Spleen (tissue), 11 donors: ENCODE data around the gene GCFC2. TPM values are rescaled to one million over a fixed set of nuclear protein-coding genes. Genes with fewer than 3 reads are reported as not detected.

Experiments used
- DNase-seq: peaks from one replicate; pipeline ENCODE4 v3.0.0-alpha.2; 2020
- H3K27ac ChIP-seq, 8 donors: fragments of 200-600 bp; sonication (generic) in 7 of 8; 1 replicate in 4 of 8; 2 replicates in 4 of 8; pipeline versions ENCODE4 v1.5.0 to v1.8.0; 2016 to 2021; ENCODE audit warnings: inconsistent platforms in 4 of 8, mild to moderate bottlenecking in 4 of 8, moderate library complexity in 1 of 8
- H3K27me3 ChIP-seq, 7 donors: fragments of 200-600 bp; sonication (generic) in 6 of 7; replicated peaks in 1 of 7; 1 replicate in 4 of 7; 2 replicates in 3 of 7; pipeline versions ENCODE4 v1.5.0 to v1.8.0; 2016 to 2021; ENCODE audit warnings: inconsistent platforms in 3 of 7, mild to moderate bottlenecking in 1 of 7
- H3K36me3 ChIP-seq, 6 donors: fragments of 200-600 bp; sonication (generic) in 5 of 6; 1 replicate in 4 of 6; 2 replicates in 2 of 6; pipeline versions ENCODE4 v1.5.0 to v1.8.0; 2016 to 2021; ENCODE audit warnings: inconsistent platforms in 2 of 6
- H3K4me1 ChIP-seq, 6 donors: fragments of 200-600 bp; sonication (generic) in 5 of 6; 1 replicate in 3 of 6; 2 replicates in 3 of 6; pipeline versions ENCODE4 v1.5.0 to v1.8.0; 2016 to 2021; ENCODE audit warnings: inconsistent platforms in 3 of 6
- H3K4me3 ChIP-seq, 8 donors: fragments of 200-600 bp; sonication (generic) in 7 of 8; 1 replicate in 4 of 8; 2 replicates in 4 of 8; pipeline versions ENCODE4 v1.5.0 to v1.8.0; 2016 to 2021; ENCODE audit warnings: inconsistent platforms in 4 of 8, mild to moderate bottlenecking in 4 of 8, moderate library complexity in 2 of 8
- H3K9me3 ChIP-seq, 8 donors: fragments of 200-600 bp; sonication (generic) in 7 of 8; 1 replicate in 4 of 8; 2 replicates in 4 of 8; pipeline versions ENCODE4 v1.5.0 to v1.8.0; 2016 to 2021; ENCODE audit warnings: inconsistent platforms in 4 of 8
- POLR2A ChIP-seq, 3 donors: fragments of 450-650 bp; IDR thresholded peaks; one replicate each; pipeline ENCODE4 v1.5.1; 2017; ENCODE audit warnings: antibody characterized with exemption in 3 of 3, mild to moderate bottlenecking in 1 of 3
- POLR2AphosphoS5 ChIP-seq, 3 donors: sonication (generic); formaldehyde crosslinking; IDR thresholded peaks; one replicate each; pipeline ENCODE4 v1.5.1; 2017; ENCODE audit warnings: antibody characterized with exemption in 3 of 3
- WGBS, 5 donors: extraction: QIAGEN DNeasy Blood & Tissue Kit in 3 of 5; methylation state at CpG; one replicate each; pipeline versions ENCODE4 v1.1.5 to v1.1.7; 2013 to 2018; 5-methylcytosine and 5-hydroxymethylcytosine counted together
- intact Hi-C: fragments of 100-400 bp; cut with DNase I; formaldehyde crosslinking; loops from one replicate; pipeline ENCODE4 v1.15.0; 2023; ENCODE audit warnings: low total_unique reads
- polyA plus RNA-seq, 3 donors: library from polyadenylated mRNA; stranded (reverse); fragments of 200-250 nt; gene quantifications; one replicate each; pipeline ENCODE4 v1.2.1, GENCODE V29; 2013
- total RNA-seq, 7 donors: library from RNA; depleted of rRNA in 3 of 7; stranded (reverse); fragments of >200 nt in 3 of 7; fragmentation: NEBNext Ultra II Directional in 4 of 7; extraction: Animal tissue kit (Norgen Biotek cat#: 25700) in 4 of 7; gene quantifications; one replicate each; pipeline versions ENCODE4 v1.1.0 to v1.2.1, GENCODE V29; 2016 to 2021
- TF ChIP-seq, protein P1 (sequence below), 11 experiments: fragments of 200-600 bp in 7 of 11; fragments of 450-650 bp in 4 of 11; sonication (generic) in 4 of 11; IDR thresholded peaks in 8 of 11; conservative IDR thresholded peaks in 3 of 11; 1 replicate in 7 of 11; 2 replicates in 4 of 11; pipeline versions ENCODE4 v1.4.0 to v1.8.0; 2016 to 2021; ENCODE audit warnings: antibody characterized with exemption in 11 of 11, inconsistent platforms in 4 of 11, mild to moderate bottlenecking in 1 of 11
- donor health status: healthy with polysubstance abuse.
- donor health status: DM: no; HTN: no; CAD: no; lungs with moderate emphysema.
- donor health status: DM: no; HTN: no; CAD: no.
- donor health status: Bipolar disorder and iron deficiency.
- donor health status: healthy.
- donor health status: DM: no; HTN: no; CAD: no.
- donor health status: DM: yes; HTN: yes; CAD: no.

GCFC2 gene
- total and polyA plus RNA-seq, 10 donors, result 13.1 to 27.7 (median 20.5) TPM

DNA sequence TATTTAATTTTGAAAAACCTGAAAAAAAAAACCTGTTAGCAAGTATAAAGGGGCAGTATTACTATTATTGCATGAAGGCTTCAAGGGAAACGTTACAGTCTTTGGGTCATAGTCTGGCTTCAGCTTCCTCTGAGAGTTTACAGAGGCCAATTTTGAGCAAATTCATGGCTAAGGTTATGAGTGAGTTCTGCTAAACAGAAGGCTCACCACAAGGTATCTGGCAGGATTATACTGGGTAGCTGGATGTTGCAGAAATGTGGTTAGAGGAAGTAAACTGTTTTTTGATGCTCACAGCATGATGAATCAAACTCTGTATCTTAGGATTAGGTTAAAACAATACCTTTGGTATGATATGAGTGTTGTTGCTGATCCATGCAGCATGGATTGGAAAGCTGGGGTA lies 54.9 kb downstream of the GCFC2 start:
- 37 to 77% (median 70%) methylated on average over 1 of the region's 1 CpG for WGBS, 5 donors
- Histone ChIP-seq H3K27ac (no peak overlapping the region), H3K4me1 (no peaks in the 10 kb centered on the region), H3K27me3 (no peaks in the 10 kb centered on the region), H3K9me3 (peaks cover 0 to 23% (median 19%) of the 10 kb centered on the region in 8 donors), H3K36me3 (peaks cover 10 to 100% (median 69%) of the 10 kb centered on the region in 6 donors), H3K4me3 (no peak overlapping the region)
- TF ChIP-seq POLR2AphosphoS5 (IDR thresholded peaks at IDR 0.05), result no peak
- TF ChIP-seq, protein P1, sequence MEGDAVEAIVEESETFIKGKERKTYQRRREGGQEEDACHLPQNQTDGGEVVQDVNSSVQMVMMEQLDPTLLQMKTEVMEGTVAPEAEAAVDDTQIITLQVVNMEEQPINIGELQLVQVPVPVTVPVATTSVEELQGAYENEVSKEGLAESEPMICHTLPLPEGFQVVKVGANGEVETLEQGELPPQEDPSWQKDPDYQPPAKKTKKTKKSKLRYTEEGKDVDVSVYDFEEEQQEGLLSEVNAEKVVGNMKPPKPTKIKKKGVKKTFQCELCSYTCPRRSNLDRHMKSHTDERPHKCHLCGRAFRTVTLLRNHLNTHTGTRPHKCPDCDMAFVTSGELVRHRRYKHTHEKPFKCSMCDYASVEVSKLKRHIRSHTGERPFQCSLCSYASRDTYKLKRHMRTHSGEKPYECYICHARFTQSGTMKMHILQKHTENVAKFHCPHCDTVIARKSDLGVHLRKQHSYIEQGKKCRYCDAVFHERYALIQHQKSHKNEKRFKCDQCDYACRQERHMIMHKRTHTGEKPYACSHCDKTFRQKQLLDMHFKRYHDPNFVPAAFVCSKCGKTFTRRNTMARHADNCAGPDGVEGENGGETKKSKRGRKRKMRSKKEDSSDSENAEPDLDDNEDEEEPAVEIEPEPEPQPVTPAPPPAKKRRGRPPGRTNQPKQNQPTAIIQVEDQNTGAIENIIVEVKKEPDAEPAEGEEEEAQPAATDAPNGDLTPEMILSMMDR (IDR thresholded peaks at IDR 0.05 in 8 of 11, conservative IDR thresholded peaks at IDR 0.05 in 3 of 11), result no peak
- no peak for TF ChIP-seq POLR2A (IDR thresholded peaks at IDR 0.05)
- DNase-seq, result no peak
- intact Hi-C loops, result no loop called here

DNA sequence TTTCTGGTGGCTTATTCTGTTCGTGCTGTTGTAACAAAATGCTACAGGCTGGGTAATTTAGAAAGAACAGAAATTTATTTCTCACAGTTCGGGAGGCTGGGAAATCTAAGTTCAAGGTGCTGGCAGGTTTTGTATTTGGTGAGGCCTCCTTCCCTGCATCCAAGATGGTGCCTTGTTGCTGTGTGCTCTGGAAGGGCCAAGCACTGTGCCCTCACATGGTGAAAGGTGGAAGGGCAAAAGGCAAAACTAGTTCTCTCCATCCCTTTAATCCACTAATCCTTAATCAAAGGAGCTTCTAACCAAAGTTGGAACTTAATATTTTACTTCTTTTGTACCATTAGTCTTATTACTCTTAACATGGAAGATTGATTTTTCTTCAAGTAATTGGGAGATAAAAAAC lies 56.7 kb downstream of the GCFC2 start:
- Histone ChIP-seq H3K4me3 (no peak overlapping the region), H3K9me3 (peaks cover 0 to 12% (median 11%) of the 10 kb centered on the region in 8 donors), H3K27me3 (no peaks in the 10 kb centered on the region), H3K36me3 (peaks cover 10 to 100% (median 58%) of the 10 kb centered on the region in 6 donors), H3K27ac (no peak overlapping the region), H3K4me1 (peaks cover 0 to 8% (median 2%) of the 10 kb centered on the region in 6 donors)
- WGBS, 5 donors, result 94 to 100% (median 97%) methylated on average over 2 of the region's 2 CpGs
- intact Hi-C loops, result no loop called here
- TF ChIP-seq POLR2AphosphoS5 (IDR thresholded peaks at IDR 0.05), result no peak
- TF ChIP-seq POLR2A (IDR thresholded peaks at IDR 0.05), result no peak
- TF ChIP-seq, protein P1 (IDR thresholded peaks at IDR 0.05 in 8 of 11, conservative IDR thresholded peaks at IDR 0.05 in 3 of 11), result no peak
- no peak for DNase-seq

DNA sequence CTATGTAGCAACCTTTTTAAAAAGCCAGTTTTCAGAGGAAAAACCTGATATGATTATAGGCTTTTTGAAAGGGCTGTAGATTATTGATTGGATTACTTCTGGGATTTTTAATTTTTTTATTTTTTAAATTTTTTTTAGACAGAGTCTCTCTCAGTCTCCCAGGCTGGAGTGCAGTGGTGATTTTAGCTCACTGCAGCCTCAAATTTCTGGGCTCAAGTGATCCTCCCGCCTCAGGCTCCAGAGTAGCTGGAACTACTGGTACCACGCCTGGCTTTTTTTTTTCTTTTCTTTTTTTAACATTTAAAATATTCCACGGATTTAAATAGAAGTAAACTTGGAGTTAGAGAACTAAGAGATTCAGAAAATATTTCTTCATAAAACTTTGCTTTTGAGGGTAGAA lies 62.9 kb downstream of the GCFC2 start:
- DNase-seq, result no peak
- Histone ChIP-seq H3K27ac (peak overlapping the region in 1 of 8 donors; percentile 84), H3K9me3 (no peaks in the 10 kb centered on the region), H3K27me3 (no peaks in the 10 kb centered on the region), H3K4me3 (peak overlapping the region in 6 of 8 donors; percentile 84 to 96 (median 90)), H3K4me1 (peaks cover 8 to 37% (median 26%) of the 10 kb centered on the region in 6 donors), H3K36me3 (peaks cover 3 to 43% (median 18%) of the 10 kb centered on the region in 6 donors)
- WGBS, 5 donors, result 81 to 88% (median 83%) methylated on average over 3 of the region's 3 CpGs
- TF ChIP-seq POLR2AphosphoS5 (IDR thresholded peaks at IDR 0.05) (no peak), POLR2A (IDR thresholded peaks at IDR 0.05) (no peak)
- TF ChIP-seq, protein P1 (IDR thresholded peaks at IDR 0.05 in 8 of 11, conservative IDR thresholded peaks at IDR 0.05 in 3 of 11), result no peak
- intact Hi-C loops, result no loop called here

DNA sequence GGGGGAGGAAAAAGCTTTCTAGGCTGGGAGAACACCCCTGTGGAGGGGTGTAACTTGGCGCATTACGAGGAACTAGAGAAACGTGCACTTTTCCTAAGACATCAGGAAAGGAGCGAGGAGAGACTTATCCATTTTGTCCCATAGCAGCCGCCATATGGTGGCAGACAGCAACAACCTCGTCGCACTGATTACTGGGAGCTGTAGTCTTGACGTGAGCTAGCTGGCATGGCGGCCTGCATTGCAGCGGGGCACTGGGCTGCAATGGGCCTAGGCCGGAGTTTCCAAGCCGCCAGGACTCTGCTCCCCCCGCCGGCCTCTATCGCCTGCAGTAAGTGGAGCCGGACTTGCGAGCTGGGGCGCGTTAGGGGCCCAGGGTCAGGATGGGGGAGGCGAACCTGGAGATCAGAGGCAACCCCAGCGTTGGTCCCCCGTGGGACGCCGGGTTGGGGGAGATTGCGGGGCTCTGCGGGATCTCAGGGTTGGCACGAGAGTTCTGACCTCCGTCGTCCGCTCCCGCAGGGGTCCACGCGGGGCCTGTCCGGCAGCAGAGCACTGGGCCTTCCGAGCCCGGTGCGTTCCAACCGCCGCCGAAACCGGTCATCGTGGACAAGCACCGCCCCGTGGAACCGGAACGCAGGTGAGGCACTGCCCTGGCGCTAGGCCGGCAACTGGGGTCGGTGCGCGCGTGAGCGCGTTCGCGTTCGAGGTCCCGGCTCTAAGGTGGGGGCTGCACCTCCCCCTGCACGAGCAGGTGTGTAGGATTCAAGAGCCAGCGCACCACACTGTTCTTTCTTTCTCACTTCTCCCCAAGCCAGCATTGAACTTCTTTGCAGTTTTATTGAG lies 63.9 kb downstream of the GCFC2 start, which contains the start of gene MRPL19:
Gene MRPL19, plus strand, starts transcription at position 201 of the 843 bp plus-strand sequence. Its CDS starts 25 bp downstream, at position 226.
- 0 to 1% (median 0%) methylated on average over 33 to 60 of the region's 60 CpGs for WGBS, 5 donors
- H3K9me3 ChIP-seq, result no peaks in the 10 kb centered on the region
- peak; percentile 93 for DNase-seq
- H3K27me3 ChIP-seq, result no peaks in the 10 kb centered on the region
- intact Hi-C loops, result no loop called here
- TF ChIP-seq POLR2AphosphoS5 (IDR thresholded peaks at IDR 0.05) (peak; percentile 85 to 92 (median 88)), POLR2A (IDR thresholded peaks at IDR 0.05) (no peak)
- TF ChIP-seq, protein P1 (IDR thresholded peaks at IDR 0.05 in 8 of 11, conservative IDR thresholded peaks at IDR 0.05 in 3 of 11), result no peak
- H3K36me3 ChIP-seq, result peaks cover 0 to 33% (median 13%) of the 10 kb centered on the region in 6 donors
- H3K27ac ChIP-seq, result peak within 1 kb of the TSS; percentile 64 to 87 (median 82)
- peak within 1 kb of the TSS; percentile 79 to 99 (median 90) for H3K4me3 ChIP-seq
- H3K4me1 ChIP-seq, result peaks cover 8 to 37% (median 26%) of the 10 kb centered on the region in 6 donors
